Measurements from ENCODE around the gene GPATCH2L. TPM values are rescaled to one million over a fixed set of nuclear protein-coding genes. Genes with fewer than 3 reads are reported as not detected.

Gene GPATCH2L
- total RNA-seq, 1 experiment from 2014 or later = 76.7 TPM

- Mint-ChIP-seq H3K4me1 (peaks cover 3 to 4% of the 10 kb centered on the region in 2 experiments; a peak in 2 of 4 replicates), H3K4me3 (no peak overlapping the region), H3K9me3 (no peaks in the 10 kb centered on the region; a peak in 1 of 5 replicates), H3K36me3 (ENCODE audit: insufficient read depth in 1 of 3, low read depth in 3 of 3) (peaks cover 32 to 65% (median 58%) of the 10 kb centered on the region in 3 experiments; a peak in 6 of 7 replicates), H3K27me3 (ENCODE audit: low read depth) (no peaks in the 10 kb centered on the region), H3K27ac (no peak overlapping the region)
- DNase-seq = no peak
- no peak overlapping the region for H2BK15ac ChIP-seq (ENCODE audit: low read depth, low read length)
- H3T11ph ChIP-seq (ENCODE audit: low read length) = no peak overlapping the region
- H3K27ac ChIP-seq (ENCODE audit: insufficient read length, low read depth, low read length) = no peak overlapping the region
- no peak overlapping the region for H3K56ac ChIP-seq (ENCODE audit: insufficient read length, low read depth, low read length)
- no peak overlapping the region for H2BK20ac ChIP-seq (ENCODE audit: low read depth, low read length, poor library complexity, severe bottlenecking)
- no peak overlapping the region for H2BK12ac ChIP-seq (ENCODE audit: insufficient read length, low read depth, low read length)
- no peak overlapping the region for H2AK5ac ChIP-seq (ENCODE audit: insufficient read length, low read length)
- H2AFZ ChIP-seq (ENCODE audit: low read length) = no peak overlapping the region
- H2BK5ac ChIP-seq (ENCODE audit: insufficient read length, low read length) = no peak overlapping the region
- no peak overlapping the region for H3K4ac ChIP-seq (ENCODE audit: low read depth, low read length)
- no peaks in the 10 kb centered on the region for H3K27me3 ChIP-seq (ENCODE audit: insufficient read depth, low read length)
- H3K9me3 ChIP-seq (ENCODE audit: control insufficient read depth, low read depth, low read length) = no peaks in the 10 kb centered on the region
- no peak overlapping the region for H3K23ac ChIP-seq (ENCODE audit: insufficient read length, low read depth, low read length)
- no peak overlapping the region for H4K91ac ChIP-seq (ENCODE audit: insufficient read length, low read depth, low read length)
- H3K4me1 ChIP-seq (ENCODE audit: insufficient read depth, low read length) = no peaks in the 10 kb centered on the region
- H3K79me2 ChIP-seq (ENCODE audit: insufficient read depth, low read length) = no peaks in the 10 kb centered on the region
- no peak overlapping the region for H3K18ac ChIP-seq (ENCODE audit: insufficient read length, low read depth, low read length)
- no peak overlapping the region for H4K5ac ChIP-seq (ENCODE audit: insufficient read length, low read depth, low read length)
- no peaks in the 10 kb centered on the region for H3K79me1 ChIP-seq (ENCODE audit: insufficient read depth, low read depth, low read length, poor library complexity, severe bottlenecking)
- WGBS (ENCODE audit: extremely low coverage, insufficient read length, low lambda C conversion rate) = no CpG with 5 or more reads among the region's 3 CpGs
- H4K20me1 ChIP-seq (ENCODE audit: control insufficient read depth, insufficient read depth, insufficient read length) = no peaks in the 10 kb centered on the region
- H2BK120ac ChIP-seq (ENCODE audit: low read depth, low read length, poor library complexity, severe bottlenecking) = no peak overlapping the region
- no peak overlapping the region for H3K4me2 ChIP-seq (ENCODE audit: insufficient read depth, insufficient read length, low read length)
- TF ChIP-seq, protein P1, sequence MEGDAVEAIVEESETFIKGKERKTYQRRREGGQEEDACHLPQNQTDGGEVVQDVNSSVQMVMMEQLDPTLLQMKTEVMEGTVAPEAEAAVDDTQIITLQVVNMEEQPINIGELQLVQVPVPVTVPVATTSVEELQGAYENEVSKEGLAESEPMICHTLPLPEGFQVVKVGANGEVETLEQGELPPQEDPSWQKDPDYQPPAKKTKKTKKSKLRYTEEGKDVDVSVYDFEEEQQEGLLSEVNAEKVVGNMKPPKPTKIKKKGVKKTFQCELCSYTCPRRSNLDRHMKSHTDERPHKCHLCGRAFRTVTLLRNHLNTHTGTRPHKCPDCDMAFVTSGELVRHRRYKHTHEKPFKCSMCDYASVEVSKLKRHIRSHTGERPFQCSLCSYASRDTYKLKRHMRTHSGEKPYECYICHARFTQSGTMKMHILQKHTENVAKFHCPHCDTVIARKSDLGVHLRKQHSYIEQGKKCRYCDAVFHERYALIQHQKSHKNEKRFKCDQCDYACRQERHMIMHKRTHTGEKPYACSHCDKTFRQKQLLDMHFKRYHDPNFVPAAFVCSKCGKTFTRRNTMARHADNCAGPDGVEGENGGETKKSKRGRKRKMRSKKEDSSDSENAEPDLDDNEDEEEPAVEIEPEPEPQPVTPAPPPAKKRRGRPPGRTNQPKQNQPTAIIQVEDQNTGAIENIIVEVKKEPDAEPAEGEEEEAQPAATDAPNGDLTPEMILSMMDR (conservative IDR thresholded peaks at IDR 0.05) = no peak
- H3K14ac ChIP-seq (ENCODE audit: insufficient read depth, low read length) = no peak overlapping the region
- H3K9ac ChIP-seq (ENCODE audit: extremely low read depth, insufficient read length, low read length) = no peak overlapping the region
- no peaks in the 10 kb centered on the region for H3K23me2 ChIP-seq (ENCODE audit: insufficient read length, low read depth, low read length, poor library complexity, severe bottlenecking)
- H4K8ac ChIP-seq (replicated peaks; ENCODE audit: insufficient read length, low read depth, low read length) = no peak overlapping the region
Measured at GRCh38 chr14:76195003-76195402, 43.3 kb downstream of the GPATCH2L start.

All from H9 (cell line).